SK-N-SH (cell line): ENCODE data around the gene CFAP92. TPM values are rescaled to one million over a fixed set of nuclear protein-coding genes. Genes with fewer than 3 reads are reported as not detected.

ENCODE experiments used
- CTCF ChIA-PET: fragments of 300-600, 350-600 bp; formaldehyde crosslinking; extraction: SDS; loops from one replicate; lab custom pipeline; 2021; lab: Yijun Ruan, JAX
- POLR2A ChIA-PET: fragments of 350-600 bp; sonication (Branson Sonifier 250); formaldehyde crosslinking; extraction: SDS; loops from one replicate; lab custom pipeline; 2020; ENCODE audit warnings: antibody characterized with exemption, inconsistent platforms; lab: Yijun Ruan, JAX
- DNase-seq: peaks from one replicate; pipeline ENCODE4 v3.0.0; 2012
- H2AFZ ChIP-seq: fragments of 200-600 bp; sonication (generic); 2 replicates; pipeline ENCODE4 v1.8.1; 2016; ENCODE audit warnings: antibody characterized with exemption, mild to moderate bottlenecking, low read depth
- H3F3A ChIP-seq: fragments of 200-600 bp; sonication (generic); replicated peaks from 2 replicates; pipeline ENCODE3; 2016; ENCODE audit warnings: antibody characterized with exemption, mild to moderate bottlenecking; ENCODE audit not compliant: insufficient read depth
- H3K27ac ChIP-seq, 2 experiments: fragments of 200-500 bp in 1 of 2; fragments of 200-600 bp in 1 of 2; sonication (Bioruptor generic) in 1 of 2; sonication (generic), shearing (Covaris generic) in 1 of 2; 2 replicates each; pipeline versions ENCODE4 v1.5.1 to v1.6.1; 2014 to 2016; ENCODE audit warnings: low read depth in 2 of 2, inconsistent platforms in 1 of 2, low read length in 1 of 2, mild to moderate bottlenecking in 1 of 2, mixed read lengths in 1 of 2
- H3K27me3 ChIP-seq: fragments of 200-600 bp; sonication (generic), shearing (Covaris generic); 2 replicates; pipeline ENCODE4 v1.6.1; 2016; ENCODE audit warnings: mixed run types; ENCODE audit not compliant: insufficient read depth
- H3K36me3 ChIP-seq, 2 experiments: fragments of 200-500 bp in 1 of 2; fragments of 200-600 bp in 1 of 2; sonication (Bioruptor generic) in 1 of 2; sonication (generic) in 1 of 2; replicated peaks in 1 of 2; 2 replicates each; pipeline versions ENCODE3 to v1.5.1; 2014 to 2016; ENCODE audit warnings: low read length in 1 of 2, mild to moderate bottlenecking in 1 of 2; ENCODE audit not compliant: insufficient read depth in 2 of 2, control insufficient read depth in 1 of 2
- H3K4me1 ChIP-seq, 2 experiments: fragments of 200-500 bp in 1 of 2; fragments of 200-600 bp in 1 of 2; sonication (Bioruptor generic) in 1 of 2; sonication (generic), shearing (Covaris generic) in 1 of 2; 2 replicates each; pipeline versions ENCODE4 v1.5.1 to v1.6.1; 2014 to 2016; ENCODE audit warnings: low read depth in 1 of 2, low read length in 1 of 2, mixed run types in 1 of 2; ENCODE audit not compliant: insufficient read depth in 2 of 2, control insufficient read depth in 1 of 2
- H3K4me2 ChIP-seq: fragments of 200-600 bp; sonication (generic), shearing (Covaris generic); 2 replicates; pipeline ENCODE4 v1.6.1; 2017; ENCODE audit warnings: mixed run types
- H3K4me3 ChIP-seq, 2 experiments: fragments of 200-500 bp in 1 of 2; fragments of 200-600 bp in 1 of 2; sonication (Bioruptor generic) in 1 of 2; sonication (generic), shearing (Covaris generic) in 1 of 2; 2 replicates each; pipeline versions ENCODE4 v1.5.1 to v1.8.1; 2014 to 2016; ENCODE audit warnings: low read depth in 2 of 2, inconsistent platforms in 1 of 2, low read length in 1 of 2, mild to moderate bottlenecking in 1 of 2, mixed read lengths in 1 of 2, moderate library complexity in 1 of 2
- H3K79me2 ChIP-seq: fragments of 200-600 bp; sonication (generic); 2 replicates; pipeline ENCODE4 v1.8.1; 2017; ENCODE audit warnings: mild to moderate bottlenecking; ENCODE audit not compliant: insufficient read depth
- H3K9ac ChIP-seq: fragments of 200-600 bp; sonication (generic); 2 replicates; pipeline ENCODE4 v1.6.1; 2017; ENCODE audit warnings: mixed run types
- H3K9me2 ChIP-seq: fragments of 200-600 bp; sonication (generic); 2 replicates; pipeline ENCODE4 v1.6.1; 2017; ENCODE audit warnings: mixed run types
- H3K9me3 ChIP-seq: fragments of 200-600 bp; sonication (generic); 2 replicates; pipeline ENCODE4 v1.6.1; 2017; ENCODE audit warnings: mixed run types, mild to moderate bottlenecking, moderate library complexity
- H4K20me1 ChIP-seq: fragments of 200-600 bp; sonication (generic); 2 replicates; pipeline ENCODE4 v1.6.1; 2017; ENCODE audit warnings: mild to moderate bottlenecking, mixed run types; ENCODE audit not compliant: insufficient read depth
- CTCF ChIP-seq: fragments of 200-600 bp; sonication (generic); IDR thresholded peaks from 2 replicates; pipeline ENCODE4 v1.6.1; 2017; ENCODE audit warnings: antibody characterized with exemption, mild to moderate bottlenecking, moderate library complexity
- EP300 ChIP-seq, 2 experiments: IDR thresholded peaks; 2 replicates each; pipeline versions ENCODE4 v1.4.0 to v1.6.1; 2012; ENCODE audit warnings: borderline replicate concordance in 1 of 2, low read depth in 1 of 2, low read length in 1 of 2
- FOXJ3 ChIP-seq: sonication (generic); formaldehyde crosslinking; IDR thresholded peaks from 2 replicates; pipeline ENCODE4 v1.5.1; 2020; ENCODE audit warnings: mild to moderate bottlenecking, missing genetic modification reagents
- MAX ChIP-seq: IDR thresholded peaks from 2 replicates; pipeline ENCODE4 v1.4.0; 2012; ENCODE audit warnings: low read depth
- MEF2A ChIP-seq: IDR thresholded peaks from 2 replicates; pipeline ENCODE4 v1.4.0; 2012; ENCODE audit warnings: low read depth, borderline replicate concordance
- MXI1 ChIP-seq: IDR thresholded peaks from 2 replicates; pipeline ENCODE4 v1.6.1; 2012; ENCODE audit warnings: mild to moderate bottlenecking, low read depth, low read length, improper control_type of control experiment
- NRF1 ChIP-seq: IDR thresholded peaks from 2 replicates; pipeline ENCODE4 v1.6.1; 2012; ENCODE audit warnings: low read depth, mild to moderate bottlenecking, low read length
- PBX3 ChIP-seq: IDR thresholded peaks from 2 replicates; pipeline ENCODE4; 2012
- RCOR1 ChIP-seq: fragments of 150-350 bp; IDR thresholded peaks from 2 replicates; pipeline ENCODE4 v1.6.1; 2017; ENCODE audit warnings: antibody characterized with exemption, low read length
- RFX5 ChIP-seq: IDR thresholded peaks from 2 replicates; pipeline ENCODE4 v1.6.1; 2012; ENCODE audit warnings: mild to moderate bottlenecking, improper control_type of control experiment, low read length
- SMC3 ChIP-seq: IDR thresholded peaks from 2 replicates; pipeline ENCODE4 v1.6.1; 2012; ENCODE audit warnings: low read depth, low read length, improper control_type of control experiment
- TAF1 ChIP-seq: IDR thresholded peaks from 2 replicates; pipeline ENCODE4 v1.6.1; 2012; ENCODE audit warnings: low read depth, mild to moderate bottlenecking, low read length, moderate library complexity, borderline replicate concordance
- TCF12 ChIP-seq: IDR thresholded peaks from 2 replicates; pipeline ENCODE4 v1.4.0; 2012
- TEAD4 ChIP-seq: IDR thresholded peaks from 2 replicates; pipeline ENCODE4 v1.4.0; 2012; ENCODE audit warnings: mild to moderate bottlenecking, borderline replicate concordance; ENCODE audit not compliant: insufficient read depth
- USF2 ChIP-seq: fragments of 150-350 bp; IDR thresholded peaks from 2 replicates; pipeline ENCODE4 v1.6.1; 2017; ENCODE audit warnings: antibody characterized with exemption, low read length, low read depth, borderline replicate concordance
- WGBS: methylation state at CpG from one replicate; pipeline ENCODE4 v1.1.6; 2017; ENCODE audit warnings: low lambda C conversion rate; 5-methylcytosine and 5-hydroxymethylcytosine counted together
- polyA plus RNA-seq, 3 experiments: library from polyadenylated mRNA; depleted of rRNA; stranded (reverse); fragments of >200 nt; gene quantifications; 2 replicates each; pipeline ENCODE4 v1.2.3, GENCODE V29; 2012

Gene CFAP92
- polyA plus RNA-seq, 1 of the 3 experiments (the other 2 are of a cell fraction), result not detected

- CTCF ChIA-PET, result interaction anchor here (0.9 to 1.6 kb wide), 2 partner anchors 17 to 18 kb away, joined by 4 read pairs; no protein-coding TSS in a partner anchor
- Histone ChIP-seq H2AFZ (no peak overlapping the region), H4K20me1 (no peaks in the 10 kb centered on the region), H3K4me2 (no peak overlapping the region), H3K9me2 (no peaks in the 10 kb centered on the region), H3K27me3 (no peaks in the 10 kb centered on the region; the same call in 1 of the 2 replicates), H3K9ac (no peak overlapping the region), H3F3A (no peaks in the 10 kb centered on the region), H3K9me3 (no peaks in the 10 kb centered on the region), H3K4me3 (no peak overlapping the region), H3K27ac (no peak overlapping the region), H3K79me2 (no peaks in the 10 kb centered on the region), H3K36me3 (no peaks in the 10 kb centered on the region), H3K4me1 (peaks cover 0 to 11% of the 10 kb centered on the region in 2 experiments; a peak in 1 of 4 replicates)
- 73% methylated on average over 8 of the region's 8 CpGs for WGBS
- POLR2A ChIA-PET, result no interaction called here
- DNase-seq, result no peak
- no peak for TF ChIP-seq TCF12
- no peak for TF ChIP-seq MAX
- no peak for TF ChIP-seq MEF2A
- no peak for TF ChIP-seq PBX3
- no peak for TF ChIP-seq SMC3
- TF ChIP-seq TEAD4, result no peak
- TF ChIP-seq RFX5, result no peak
- TF ChIP-seq TAF1, result no peak
- TF ChIP-seq CTCF, result no peak
- TF ChIP-seq NRF1, result no peak
Measured at GRCh38 chr3:128988286-128988685, 5.6 kb downstream of the CFAP92 start.

GRCh38 chr3:128987302-128988100 is 6.4 kb downstream of the CFAP92 start:
- Histone ChIP-seq H3K9me2 (no peaks in the 10 kb centered on the region), H3K9me3 (no peaks in the 10 kb centered on the region), H3K9ac (no peak overlapping the region), H3K4me3 (no peak overlapping the region), H3K27me3 (no peaks in the 10 kb centered on the region; the same call in 1 of the 2 replicates), H4K20me1 (no peaks in the 10 kb centered on the region), H3K4me1 (peaks cover 0 to 10% of the 10 kb centered on the region in 2 experiments; a peak in 1 of 4 replicates), H3K36me3 (no peaks in the 10 kb centered on the region), H3F3A (no peaks in the 10 kb centered on the region), H2AFZ (no peak overlapping the region), H3K4me2 (no peak overlapping the region), H3K79me2 (no peaks in the 10 kb centered on the region), H3K27ac (no peak overlapping the region)
- ChIA-PET CTCF (interaction anchor here (0.9 to 1.7 kb wide), 4 partner anchors 16 to 154 kb away, joined by 3 to 4 read pairs (median 4); no protein-coding TSS in a partner anchor), POLR2A (no interaction called here)
- peak; percentile 45 for DNase-seq
- 80% methylated on average over 15 of the region's 15 CpGs for WGBS
- peak; percentile 76; the same call in 1 of the 2 replicates for TF ChIP-seq MXI1
- TF ChIP-seq EP300 (IDR thresholded peaks at IDR 0.05; ENCODE audit: borderline replicate concordance in 1 of 2, low read depth in 1 of 2, low read length in 1 of 2), result no peak
- TF ChIP-seq RCOR1, result no peak
- no peak for TF ChIP-seq USF2
- no peak for TF ChIP-seq PBX3
- no peak for TF ChIP-seq FOXJ3 (CRISPR knock-in tag)
- TF ChIP-seq TAF1, result no peak
